AG09309 (cell line): ENCODE data around the gene LRRC51.

Experiments used
- DNase-seq: peaks from one replicate; pipeline ENCODE4 v3.0.0-alpha.2; 2010; ENCODE audit warnings: low read depth
- H3K4me3 ChIP-seq: 2 replicates; pipeline ENCODE4 v1.5.1; 2011; ENCODE audit warnings: mild to moderate bottlenecking, low read depth, low read length, moderate library complexity; ENCODE audit not compliant: control insufficient read depth
- TF ChIP-seq, protein P1 (sequence below): IDR thresholded peaks from 2 replicates; pipeline ENCODE4 v1.5.1; 2011; ENCODE audit warnings: mild to moderate bottlenecking, low read depth, low read length, inconsistent platforms; ENCODE audit not compliant: insufficient read depth, control insufficient read depth; ENCODE audit errors: missing control alignments

The LRRC51 gene

DNA sequence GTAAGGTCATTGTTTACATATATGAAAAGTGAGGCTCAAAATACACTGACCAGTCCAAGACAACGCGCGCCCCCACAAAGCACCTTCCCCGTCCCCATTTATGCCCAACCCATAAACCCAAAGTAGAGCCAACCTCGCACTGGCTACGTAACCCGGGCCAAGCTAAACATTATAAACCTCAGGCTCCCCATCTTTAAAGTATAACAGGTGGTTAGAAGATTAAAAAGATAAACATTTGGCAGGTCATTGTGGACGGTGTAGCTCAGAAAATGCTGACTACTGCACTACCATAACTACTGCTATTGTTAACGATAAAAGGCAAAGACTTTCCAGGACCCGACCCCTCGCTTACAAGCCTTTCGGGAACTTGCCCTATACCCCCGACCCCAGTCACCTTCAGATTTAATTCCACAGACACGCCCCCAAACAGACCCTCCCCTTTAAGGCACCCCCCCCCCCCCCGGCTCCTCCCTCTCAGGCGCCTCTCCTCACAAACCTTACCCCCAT is 778 bp upstream of the LRRC51 start:
- H3K4me3 ChIP-seq, result peak overlapping the region; percentile 79
- DNase-seq, result no peak
- TF ChIP-seq, protein P1, sequence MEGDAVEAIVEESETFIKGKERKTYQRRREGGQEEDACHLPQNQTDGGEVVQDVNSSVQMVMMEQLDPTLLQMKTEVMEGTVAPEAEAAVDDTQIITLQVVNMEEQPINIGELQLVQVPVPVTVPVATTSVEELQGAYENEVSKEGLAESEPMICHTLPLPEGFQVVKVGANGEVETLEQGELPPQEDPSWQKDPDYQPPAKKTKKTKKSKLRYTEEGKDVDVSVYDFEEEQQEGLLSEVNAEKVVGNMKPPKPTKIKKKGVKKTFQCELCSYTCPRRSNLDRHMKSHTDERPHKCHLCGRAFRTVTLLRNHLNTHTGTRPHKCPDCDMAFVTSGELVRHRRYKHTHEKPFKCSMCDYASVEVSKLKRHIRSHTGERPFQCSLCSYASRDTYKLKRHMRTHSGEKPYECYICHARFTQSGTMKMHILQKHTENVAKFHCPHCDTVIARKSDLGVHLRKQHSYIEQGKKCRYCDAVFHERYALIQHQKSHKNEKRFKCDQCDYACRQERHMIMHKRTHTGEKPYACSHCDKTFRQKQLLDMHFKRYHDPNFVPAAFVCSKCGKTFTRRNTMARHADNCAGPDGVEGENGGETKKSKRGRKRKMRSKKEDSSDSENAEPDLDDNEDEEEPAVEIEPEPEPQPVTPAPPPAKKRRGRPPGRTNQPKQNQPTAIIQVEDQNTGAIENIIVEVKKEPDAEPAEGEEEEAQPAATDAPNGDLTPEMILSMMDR, result no peak

DNA sequence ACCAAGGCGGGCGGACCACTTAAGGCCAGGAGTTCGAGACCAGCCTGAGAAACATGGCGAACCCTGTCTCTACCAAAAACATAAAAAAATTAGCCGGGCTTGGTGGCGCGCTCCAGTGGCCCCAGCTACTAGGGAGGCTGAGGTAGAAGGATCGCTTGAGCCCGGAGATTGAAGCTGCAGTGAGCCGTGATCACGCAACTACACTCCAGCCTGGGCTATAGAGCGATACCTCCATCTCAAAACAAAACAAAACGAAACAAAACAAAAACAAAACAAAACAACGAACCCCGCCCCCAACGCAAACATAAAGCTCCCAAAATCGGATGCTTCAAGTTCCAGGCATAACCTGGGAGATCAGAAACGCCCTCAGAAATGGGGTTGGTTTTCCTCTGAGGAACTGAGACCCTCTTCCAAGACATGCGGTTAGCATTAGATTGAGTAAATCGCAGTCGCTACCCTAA is 564 bp downstream of the LRRC51 start:
- H3K4me3 ChIP-seq, result peak overlapping the region; percentile 79
- TF ChIP-seq, protein P1, result no peak
- DNase-seq, result no peak

DNA sequence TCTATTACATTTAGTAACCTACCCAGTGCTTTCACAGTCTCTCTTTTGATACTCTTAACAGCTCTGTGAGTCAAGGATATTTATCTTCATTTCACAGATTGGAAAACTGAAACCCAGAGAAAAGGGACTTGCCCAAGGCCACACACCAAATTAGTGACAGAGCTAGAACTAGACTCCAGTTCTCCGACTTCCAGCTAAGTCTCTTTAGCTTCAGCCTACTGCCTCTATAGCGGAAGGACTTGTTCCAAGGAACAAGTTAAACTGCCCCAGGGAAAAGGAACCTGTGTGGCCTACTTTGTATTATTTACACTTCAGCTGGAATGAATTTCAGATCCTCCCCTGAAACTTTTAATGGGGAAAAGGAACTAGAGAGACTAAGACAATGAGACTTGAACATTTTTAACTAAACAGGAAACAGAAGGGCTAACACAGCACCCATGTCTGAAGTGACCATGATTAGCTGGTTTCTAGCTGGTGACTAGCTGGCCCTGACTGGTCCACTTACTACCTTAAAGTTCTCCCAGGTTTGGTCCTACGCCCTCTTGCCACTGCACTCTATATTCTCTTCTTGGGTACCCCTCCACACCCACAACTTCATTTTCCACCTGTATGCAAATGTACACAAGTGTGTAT is 1.3 kb downstream of the LRRC51 start:
- no peak overlapping the region for H3K4me3 ChIP-seq
- DNase-seq, result no peak
- TF ChIP-seq, protein P1, result no peak

DNA sequence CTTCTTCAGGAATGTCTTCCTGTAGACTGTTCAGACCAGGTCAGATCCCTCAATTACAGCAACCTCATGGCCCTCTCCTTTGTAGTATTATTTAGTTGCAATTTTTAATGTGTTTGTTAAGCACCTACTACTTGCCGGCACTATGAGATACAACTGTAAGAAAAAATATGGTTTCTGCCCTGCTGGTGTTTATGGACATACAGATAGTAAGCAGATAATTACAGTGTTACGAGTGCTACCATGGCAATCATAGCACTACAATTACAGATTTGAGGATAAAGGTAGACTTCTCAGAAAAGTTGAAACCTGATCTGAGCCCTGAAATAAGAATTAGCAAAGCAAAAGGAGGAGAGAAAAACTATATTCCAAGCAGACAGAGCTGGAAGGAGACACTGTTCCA is 2.8 kb downstream of the LRRC51 start:
- DNase-seq, result no peak
- no peak overlapping the region for H3K4me3 ChIP-seq
- TF ChIP-seq, protein P1, result no peak

DNA sequence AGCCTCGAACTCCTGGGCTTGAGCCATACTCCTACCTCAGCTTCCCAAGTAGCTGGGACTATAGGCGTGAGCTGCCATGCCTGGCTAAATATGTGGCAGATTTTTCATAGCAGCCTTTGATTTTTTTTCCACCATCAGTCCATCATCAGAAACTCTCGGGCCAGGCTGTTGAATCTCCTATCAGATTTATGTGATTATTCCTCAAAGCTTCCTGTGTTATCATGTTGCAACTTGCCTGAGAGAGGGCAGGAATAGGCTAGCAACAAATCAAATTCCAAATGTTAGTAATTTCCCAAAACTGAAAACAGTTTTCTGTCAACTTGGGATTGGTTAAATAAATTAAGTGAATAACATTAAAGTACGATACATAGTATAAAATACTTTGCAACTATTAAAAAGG is 3.4 kb downstream of the LRRC51 start:
- TF ChIP-seq, protein P1, result no peak
- DNase-seq, result no peak

DNA sequence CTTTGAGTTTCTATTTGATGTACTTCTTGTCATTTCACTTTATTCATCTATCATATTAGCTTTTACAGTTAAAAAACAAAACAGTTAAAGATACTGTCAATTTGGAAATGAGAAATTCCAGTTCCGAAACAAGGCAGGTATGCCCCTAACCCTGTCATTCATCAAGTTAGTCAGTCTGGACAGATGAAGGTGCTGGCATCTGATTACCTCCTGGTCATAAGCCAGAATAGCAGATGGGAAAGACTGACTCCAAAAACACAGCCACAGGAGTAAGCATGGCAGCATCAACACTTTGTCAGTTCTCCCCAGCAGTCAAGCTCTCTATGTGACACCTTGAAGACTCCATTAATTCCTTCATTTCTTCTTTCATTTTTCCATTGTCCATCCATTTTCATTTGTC is 4.3 kb downstream of the LRRC51 start:
- TF ChIP-seq, protein P1, result no peak
- no peak for DNase-seq
- H3K4me3 ChIP-seq, result no peak overlapping the region

More for the DNA sequence above, 3.4 kb downstream of the LRRC51 start:
- H3K4me3 ChIP-seq, result no peak overlapping the region
